AG09309 (cell line): ENCODE data around the gene MYOF.

Experiments used
- DNase-seq: peaks from one replicate; pipeline ENCODE4 v3.0.0-alpha.2; 2010; ENCODE audit warnings: low read depth
- H3K4me3 ChIP-seq: 2 replicates; pipeline ENCODE4 v1.5.1; 2011; ENCODE audit warnings: mild to moderate bottlenecking, low read depth, low read length, moderate library complexity; ENCODE audit not compliant: control insufficient read depth
- TF ChIP-seq, protein P1 (sequence below): IDR thresholded peaks from 2 replicates; pipeline ENCODE4 v1.5.1; 2011; ENCODE audit warnings: mild to moderate bottlenecking, low read depth, low read length, inconsistent platforms; ENCODE audit not compliant: insufficient read depth, control insufficient read depth; ENCODE audit errors: missing control alignments

The MYOF gene

DNA sequence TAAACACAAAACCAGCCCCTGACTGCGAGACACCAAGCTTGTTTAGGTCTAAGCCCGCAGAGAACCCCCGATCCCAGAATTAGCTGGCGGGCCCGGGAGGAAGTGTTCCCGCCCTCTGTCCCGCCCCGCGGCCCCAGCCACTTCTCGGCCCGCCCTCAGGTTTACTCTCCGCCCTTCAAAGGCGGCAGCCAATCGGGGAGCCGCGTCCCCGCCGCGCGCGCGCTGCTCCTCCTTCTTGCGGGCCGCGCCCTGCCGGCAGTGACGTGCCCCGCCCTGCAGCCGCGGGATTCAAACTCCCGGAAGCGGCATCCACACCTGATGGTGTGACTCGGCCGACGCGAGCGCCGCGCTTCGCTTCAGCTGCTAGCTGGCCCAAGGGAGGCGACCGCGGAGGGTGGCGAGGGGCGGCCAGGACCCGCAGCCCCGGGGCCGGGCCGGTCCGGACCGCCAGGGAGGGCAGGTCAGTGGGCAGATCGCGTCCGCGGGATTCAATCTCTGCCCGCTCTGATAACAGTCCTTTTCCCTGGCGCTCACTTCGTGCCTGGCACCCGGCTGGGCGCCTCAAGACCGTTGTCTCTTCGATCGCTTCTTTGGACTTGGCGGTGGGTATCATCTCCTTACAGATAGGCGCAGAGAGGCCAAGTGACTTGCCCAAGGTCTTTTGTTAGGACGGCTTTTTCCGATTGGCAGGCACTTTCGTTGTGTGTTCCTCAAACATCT is 14.3 kb upstream of the MYOF start, which contains the start of gene CEP55:
Gene CEP55, plus strand, starts transcription at position 291 of the 720 bp plus-strand sequence. CDS start 3,440 bp downstream, outside the sequence.
- peak within 1 kb of the TSS; percentile 64 for H3K4me3 ChIP-seq
- TF ChIP-seq, protein P1, sequence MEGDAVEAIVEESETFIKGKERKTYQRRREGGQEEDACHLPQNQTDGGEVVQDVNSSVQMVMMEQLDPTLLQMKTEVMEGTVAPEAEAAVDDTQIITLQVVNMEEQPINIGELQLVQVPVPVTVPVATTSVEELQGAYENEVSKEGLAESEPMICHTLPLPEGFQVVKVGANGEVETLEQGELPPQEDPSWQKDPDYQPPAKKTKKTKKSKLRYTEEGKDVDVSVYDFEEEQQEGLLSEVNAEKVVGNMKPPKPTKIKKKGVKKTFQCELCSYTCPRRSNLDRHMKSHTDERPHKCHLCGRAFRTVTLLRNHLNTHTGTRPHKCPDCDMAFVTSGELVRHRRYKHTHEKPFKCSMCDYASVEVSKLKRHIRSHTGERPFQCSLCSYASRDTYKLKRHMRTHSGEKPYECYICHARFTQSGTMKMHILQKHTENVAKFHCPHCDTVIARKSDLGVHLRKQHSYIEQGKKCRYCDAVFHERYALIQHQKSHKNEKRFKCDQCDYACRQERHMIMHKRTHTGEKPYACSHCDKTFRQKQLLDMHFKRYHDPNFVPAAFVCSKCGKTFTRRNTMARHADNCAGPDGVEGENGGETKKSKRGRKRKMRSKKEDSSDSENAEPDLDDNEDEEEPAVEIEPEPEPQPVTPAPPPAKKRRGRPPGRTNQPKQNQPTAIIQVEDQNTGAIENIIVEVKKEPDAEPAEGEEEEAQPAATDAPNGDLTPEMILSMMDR: no peak
- no peak for DNase-seq

DNA sequence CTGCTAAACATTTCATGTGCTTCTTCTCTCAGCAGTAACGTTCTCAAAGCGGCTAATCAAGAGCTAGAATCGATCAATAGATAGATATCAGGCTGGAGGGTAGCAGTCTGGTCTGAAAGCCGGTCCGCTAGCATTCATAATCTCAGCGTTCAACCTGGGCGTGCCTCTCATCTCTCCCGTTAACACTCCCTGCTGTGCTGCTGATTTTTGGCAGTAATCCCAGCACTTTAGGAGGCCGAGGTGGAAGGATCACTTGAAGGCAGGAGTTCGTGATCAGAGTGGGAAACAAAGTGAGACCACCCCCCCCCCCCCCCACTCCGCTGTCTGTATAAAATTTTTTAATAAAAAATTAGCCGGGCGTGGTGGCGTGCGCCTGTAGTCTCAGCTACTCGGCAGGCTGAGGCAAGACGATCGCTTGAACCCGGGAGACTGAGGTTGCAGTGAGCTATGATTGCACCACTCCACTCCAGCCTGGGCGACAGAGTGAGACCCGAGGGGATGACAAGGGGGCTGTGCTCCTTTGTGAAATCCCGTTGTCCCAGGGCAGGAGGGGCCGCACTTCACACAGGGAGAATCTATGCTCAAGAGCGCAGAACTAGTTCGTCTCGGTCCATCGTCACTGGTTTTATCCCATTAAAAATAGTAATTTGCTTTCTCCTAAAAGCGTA is 13.7 kb upstream of the MYOF start:
- no peak for DNase-seq
- peak overlapping the region; percentile 64 for H3K4me3 ChIP-seq
- TF ChIP-seq, protein P1: no peak

DNA sequence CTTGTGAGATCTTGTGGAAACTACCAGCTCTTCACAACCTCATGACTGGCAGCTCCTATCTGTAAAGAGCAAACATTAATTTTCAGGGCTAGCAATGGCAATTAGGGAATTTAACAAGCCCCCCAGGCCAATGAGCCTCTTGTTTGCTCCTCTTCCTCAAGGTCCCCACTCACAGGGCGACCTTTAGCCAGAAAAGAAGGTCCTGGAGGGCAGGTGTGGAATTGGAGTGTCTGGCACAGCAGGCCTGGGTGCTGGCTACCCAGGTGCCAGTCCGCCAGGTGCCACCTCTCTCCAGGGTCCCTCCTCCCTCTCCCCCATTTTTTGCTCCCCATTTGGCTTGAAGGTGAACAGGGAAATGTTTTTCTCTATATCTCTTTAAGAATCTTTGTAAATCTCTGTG is 12.4 kb upstream of the MYOF start:
- no peak for DNase-seq
- TF ChIP-seq, protein P1: no peak
- no peak overlapping the region for H3K4me3 ChIP-seq

DNA sequence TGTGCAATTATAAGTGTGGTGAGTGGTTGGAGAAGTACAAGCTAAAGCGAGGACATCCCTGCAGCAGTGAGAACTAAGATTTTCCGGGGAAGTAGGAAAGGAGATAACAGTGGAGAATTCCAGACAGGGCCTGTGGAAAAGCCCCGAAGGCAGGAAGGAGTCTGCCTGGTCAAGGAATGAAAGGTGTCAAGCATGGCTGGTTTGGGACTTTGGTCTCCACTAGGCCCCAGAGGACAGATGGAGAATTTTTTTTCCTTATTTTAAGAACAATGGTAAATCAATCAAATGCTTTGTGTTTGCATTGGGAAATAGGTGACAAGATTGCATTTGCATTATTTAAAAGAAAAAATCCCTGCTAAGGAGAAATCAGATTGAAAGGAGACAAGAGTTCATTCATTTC is 11.0 kb upstream of the MYOF start:
- TF ChIP-seq, protein P1: no peak

DNA sequence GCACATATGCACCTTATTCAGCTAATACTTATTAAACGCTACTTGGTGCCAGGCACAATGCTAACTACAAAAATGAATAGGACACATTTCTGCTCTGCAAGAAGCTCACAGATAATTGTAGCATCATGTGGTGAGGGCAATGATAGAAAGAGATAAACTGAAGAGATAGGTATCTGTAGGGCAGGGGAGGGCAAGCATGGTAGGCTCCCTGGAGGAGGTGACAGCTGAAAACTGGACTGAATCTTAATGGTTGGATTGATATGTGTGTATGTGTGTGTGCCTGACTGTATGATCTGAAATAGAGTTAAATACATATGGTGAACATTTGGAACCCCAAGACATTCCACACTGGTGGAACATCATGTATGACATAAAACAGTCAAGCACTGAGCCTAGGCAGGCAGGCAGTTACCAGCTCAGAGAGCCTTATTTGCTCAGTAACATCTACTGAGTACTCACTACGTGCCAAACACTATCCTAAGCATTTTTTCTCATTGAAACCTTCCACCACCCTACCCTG is 9.5 kb upstream of the MYOF start:
- TF ChIP-seq, protein P1: no peak
- DNase-seq: no peak
- H3K4me3 ChIP-seq: no peak overlapping the region

More for the DNA sequence above, 11.0 kb upstream of the MYOF start:
- DNase-seq: no peak
- no peak overlapping the region for H3K4me3 ChIP-seq

DNA sequence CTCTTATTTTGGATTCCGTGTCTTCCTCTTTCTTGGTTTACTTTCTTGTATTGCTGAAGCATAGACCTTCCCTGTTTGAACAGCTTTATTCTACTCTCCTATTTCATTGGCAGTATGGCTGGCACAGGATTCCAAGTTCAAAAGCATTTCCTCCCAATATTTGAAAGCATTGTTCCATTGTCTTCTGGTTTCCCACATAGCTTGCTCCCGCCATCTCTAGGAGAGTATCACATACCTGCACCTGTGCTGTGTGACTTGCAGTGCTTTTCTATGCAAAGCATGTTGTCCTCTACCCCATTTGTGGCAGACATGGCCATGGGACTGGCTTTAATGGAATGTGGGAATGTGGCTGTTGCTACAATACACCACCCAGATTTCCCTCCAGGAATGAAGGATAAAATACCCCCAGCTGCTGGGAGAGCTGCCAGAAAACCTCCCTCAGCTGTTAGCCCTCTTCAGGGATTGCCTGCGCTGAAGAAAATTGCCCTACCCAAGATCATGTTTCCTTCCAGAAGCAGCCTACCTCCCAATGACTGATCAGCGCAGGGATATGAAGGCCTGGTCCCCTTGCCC is 6.9 kb upstream of the MYOF start:
- no peak overlapping the region for H3K4me3 ChIP-seq
- no peak for DNase-seq
- TF ChIP-seq, protein P1: no peak
